KMS-11 (cell line): ENCODE results near the gene CDC42BPA.

Experiments
- H2AFZ ChIP-seq: fragments of 200-600 bp; sonication (generic); 2 replicates; pipeline ENCODE4 v1.6.1; 2016; ENCODE audit warnings: antibody characterized with exemption, mixed run types, low read depth
- H3K27ac ChIP-seq: fragments of 200-600 bp; sonication (generic); 2 replicates; pipeline ENCODE4 v1.6.1; 2016; ENCODE audit warnings: mild to moderate bottlenecking, mixed run types
- H3K27me3 ChIP-seq: fragments of 200-600 bp; sonication (generic); 2 replicates; pipeline ENCODE4 v1.6.1; 2017; ENCODE audit warnings: mild to moderate bottlenecking, low read depth, mixed run types, moderate library complexity; ENCODE audit not compliant: insufficient read depth
- H3K36me3 ChIP-seq: fragments of 200-600 bp; sonication (generic); 2 replicates; pipeline ENCODE4 v1.6.1; 2017; ENCODE audit warnings: mild to moderate bottlenecking, mixed run types; ENCODE audit not compliant: insufficient read depth
- H3K4me1 ChIP-seq: fragments of 200-600 bp; sonication (generic); 2 replicates; pipeline ENCODE4 v1.6.1; 2016; ENCODE audit warnings: mild to moderate bottlenecking, low read depth, mixed run types; ENCODE audit not compliant: poor library complexity, severe bottlenecking
- H3K4me2 ChIP-seq: fragments of 200-600 bp; sonication (generic); 2 replicates; pipeline ENCODE4 v1.7.0; 2016; ENCODE audit warnings: mild to moderate bottlenecking, mixed run types
- H3K4me3 ChIP-seq: fragments of 200-600 bp; sonication (generic); IDR thresholded peaks from 2 replicates; pipeline ENCODE4 v1.6.1; 2017; ENCODE audit warnings: low read depth, low read length, mixed read lengths; ENCODE audit not compliant: insufficient read depth
- H3K79me2 ChIP-seq: fragments of 200-600 bp; sonication (generic); 2 replicates; pipeline ENCODE4 v1.6.1; 2016; ENCODE audit warnings: low read depth, mixed run types; ENCODE audit not compliant: insufficient read depth
- H3K9ac ChIP-seq: fragments of 200-600 bp; sonication (generic); 2 replicates; pipeline ENCODE4 v1.6.1; 2016; ENCODE audit warnings: mild to moderate bottlenecking, mixed run types
- H4K20me1 ChIP-seq: fragments of 200-600 bp; sonication (generic); 2 replicates; pipeline ENCODE4 v1.6.1; 2016; ENCODE audit warnings: mild to moderate bottlenecking, mixed run types; ENCODE audit not compliant: insufficient read depth
- CTCF ChIP-seq: fragments of 200-600 bp; sonication (generic); conservative IDR thresholded peaks from 2 replicates; pipeline ENCODE4 v1.6.1; 2017; ENCODE audit warnings: low read depth, mild to moderate bottlenecking, antibody characterized with exemption, low read length, moderate library complexity, mixed read lengths

CDC42BPA gene

GRCh38 chr1:226979115-226979516, 339.2 kb downstream of the CDC42BPA start:
- H3K4me2 ChIP-seq = no peak overlapping the region
- H3K4me3 ChIP-seq = no peak overlapping the region
- no peaks in the 10 kb centered on the region for H3K4me1 ChIP-seq
- no peaks in the 10 kb centered on the region for H4K20me1 ChIP-seq
- no peaks in the 10 kb centered on the region for H3K79me2 ChIP-seq
- H2AFZ ChIP-seq = no peak overlapping the region
- no peak overlapping the region for H3K9ac ChIP-seq
- no peak overlapping the region for H3K27ac ChIP-seq
- no peaks in the 10 kb centered on the region for H3K27me3 ChIP-seq
- no peaks in the 10 kb centered on the region for H3K36me3 ChIP-seq
- TF ChIP-seq CTCF = no peak

GRCh38 chr1:226978432-226979114, 339.7 kb downstream of the CDC42BPA start:
- Histone ChIP-seq H3K36me3 (no peaks in the 10 kb centered on the region), H3K4me3 (no peak overlapping the region), H3K9ac (no peak overlapping the region), H3K4me1 (no peaks in the 10 kb centered on the region), H3K79me2 (no peaks in the 10 kb centered on the region), H3K27me3 (no peaks in the 10 kb centered on the region), H2AFZ (no peak overlapping the region), H4K20me1 (no peaks in the 10 kb centered on the region), H3K27ac (no peak overlapping the region), H3K4me2 (no peak overlapping the region)
- no peak for TF ChIP-seq CTCF

GRCh38 chr1:226977643-226978431, 340.5 kb downstream of the CDC42BPA start:
- H3K4me1 ChIP-seq = no peaks in the 10 kb centered on the region
- H3K4me3 ChIP-seq = no peak overlapping the region
- H2AFZ ChIP-seq = no peak overlapping the region
- no peaks in the 10 kb centered on the region for H3K27me3 ChIP-seq
- no peak overlapping the region for H3K27ac ChIP-seq
- no peaks in the 10 kb centered on the region for H4K20me1 ChIP-seq
- no peak overlapping the region for H3K9ac ChIP-seq
- TF ChIP-seq CTCF = no peak
- no peak overlapping the region for H3K4me2 ChIP-seq
- no peaks in the 10 kb centered on the region for H3K36me3 ChIP-seq
- no peaks in the 10 kb centered on the region for H3K79me2 ChIP-seq

- H3K4me1 ChIP-seq = no peaks in the 10 kb centered on the region
- H3K79me2 ChIP-seq = no peaks in the 10 kb centered on the region
- no peaks in the 10 kb centered on the region for H3K36me3 ChIP-seq
- no peak overlapping the region for H3K27ac ChIP-seq
- H4K20me1 ChIP-seq = no peaks in the 10 kb centered on the region
- no peak overlapping the region for H3K9ac ChIP-seq
- H3K4me3 ChIP-seq = no peak overlapping the region
- H2AFZ ChIP-seq = no peak overlapping the region
- no peak overlapping the region for H3K4me2 ChIP-seq
- no peak for TF ChIP-seq CTCF
- no peaks in the 10 kb centered on the region for H3K27me3 ChIP-seq
Observed at GRCh38 chr1:226976978-226977642, 341.2 kb downstream of the CDC42BPA start.
